ENCODE data around the gene ZBTB47. TPM values are rescaled to one million over a fixed set of nuclear protein-coding genes. Genes with fewer than 3 reads are reported as not detected.

ZBTB47 gene
- total RNA-seq, 4 donors from 2014 or later, result 33.3 to 44.4 (median 42.0) TPM

- Histone ChIP-seq H3K4me3 (replicated peaks in 1 of 3) (no peak overlapping the region), H3K27ac (no peak overlapping the region), H3K9me3 (no peaks in the 10 kb centered on the region), H3K36me3 (peaks cover 57 to 75% of the 10 kb centered on the region in 2 donors), H3K27me3 (no peaks in the 10 kb centered on the region), H3K4me1 (no peaks in the 10 kb centered on the region)
- 94 to 95% methylated on average over 6 of the region's 6 CpGs for WGBS, 2 donors
- intact Hi-C loops (cut with DNase I), result no loop called here
- TF ChIP-seq CTCF (IDR thresholded peaks at IDR 0.05) (no peak), POLR2A (IDR thresholded peaks at IDR 0.05) (no peak)
- DNase-seq, result no peak
These were observed 20.0 kb upstream of the ZBTB47 start for GRCh38 chr3:42633544-42633943.

GRCh38 chr3:42635111-42635510 is 18.4 kb upstream of the ZBTB47 start:
- H3K4me3 ChIP-seq (replicated peaks in 1 of 3), result no peak overlapping the region
- no peaks in the 10 kb centered on the region for H3K9me3 ChIP-seq
- H3K36me3 ChIP-seq, result peaks cover 68 to 83% of the 10 kb centered on the region in 2 donors
- intact Hi-C loops (cut with DNase I), result no loop called here
- H3K27ac ChIP-seq, result no peak overlapping the region
- DNase-seq, result no peak
- no peak for TF ChIP-seq CTCF (IDR thresholded peaks at IDR 0.05)
- no peak for TF ChIP-seq POLR2A (IDR thresholded peaks at IDR 0.05)
- H3K27me3 ChIP-seq, result no peaks in the 10 kb centered on the region
- 87% methylated on average over 2 of the region's 2 CpGs for WGBS, 2 donors
- H3K4me1 ChIP-seq, result no peaks in the 10 kb centered on the region

DNA sequence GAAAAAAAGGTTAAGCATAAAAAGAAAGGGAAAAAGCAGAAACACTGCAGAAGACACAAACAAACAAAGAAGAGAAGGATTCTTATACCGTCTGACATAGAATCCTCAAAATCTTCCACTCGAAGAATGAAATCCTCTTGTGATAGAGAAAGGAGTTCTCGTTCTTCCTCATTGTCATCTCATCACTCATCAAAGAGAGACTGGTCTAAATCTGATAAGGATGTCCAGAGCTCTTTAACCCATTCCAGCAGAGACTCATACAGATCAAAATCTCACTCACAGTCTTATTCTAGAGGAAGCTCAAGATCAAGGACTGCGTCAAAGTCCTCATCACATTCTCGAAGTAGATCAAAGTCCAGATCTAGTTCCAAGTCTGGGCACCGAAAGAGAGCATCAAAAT is 16.5 kb upstream of the ZBTB47 start:
- H3K4me3 ChIP-seq (replicated peaks in 1 of 3), result no peak overlapping the region
- TF ChIP-seq CTCF (IDR thresholded peaks at IDR 0.05), result no peak
- TF ChIP-seq POLR2A (IDR thresholded peaks at IDR 0.05), result no peak
- H3K27ac ChIP-seq, result no peak overlapping the region
- no peaks in the 10 kb centered on the region for H3K27me3 ChIP-seq
- intact Hi-C loops (cut with DNase I), result no loop called here
- WGBS, 2 donors, result 91 to 92% methylated on average over 6 of the region's 6 CpGs
- no peaks in the 10 kb centered on the region for H3K9me3 ChIP-seq
- H3K4me1 ChIP-seq, result no peaks in the 10 kb centered on the region
- no peak for DNase-seq
- peaks cover 69 to 74% of the 10 kb centered on the region in 2 donors for H3K36me3 ChIP-seq

- TF ChIP-seq CTCF (IDR thresholded peaks at IDR 0.05), result no peak
- TF ChIP-seq POLR2A (IDR thresholded peaks at IDR 0.05), result no peak
- Histone ChIP-seq H3K27ac (no peak overlapping the region), H3K36me3 (peaks cover 67 to 75% of the 10 kb centered on the region in 2 donors)
These were observed 15.1 kb upstream of the ZBTB47 start for GRCh38 chr3:42638339-42638842.

DNA sequence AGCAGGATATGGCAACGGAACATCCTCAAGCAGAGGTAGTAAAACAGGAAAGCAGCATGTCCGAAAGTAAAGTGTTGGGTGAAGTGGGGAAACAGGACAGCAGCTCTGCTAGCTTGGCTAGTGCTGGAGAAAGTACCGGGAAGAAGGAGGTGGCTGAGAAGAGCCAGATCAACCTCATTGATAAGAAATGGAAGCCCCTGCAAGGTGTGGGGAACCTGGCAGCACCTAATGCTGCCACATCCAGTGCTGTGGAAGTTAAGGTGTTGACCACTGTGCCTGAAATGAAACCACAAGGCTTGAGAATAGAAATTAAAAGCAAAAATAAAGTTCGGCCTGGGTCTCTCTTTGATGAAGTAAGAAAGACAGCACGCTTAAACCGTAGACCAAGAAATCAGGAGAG is 14.3 kb upstream of the ZBTB47 start:
- Histone ChIP-seq H3K27me3 (no peaks in the 10 kb centered on the region), H3K4me3 (replicated peaks in 1 of 3) (no peak overlapping the region), H3K9me3 (no peaks in the 10 kb centered on the region), H3K4me1 (no peaks in the 10 kb centered on the region), H3K36me3 (peaks cover 68 to 76% of the 10 kb centered on the region in 2 donors), H3K27ac (no peak overlapping the region)
- WGBS, 2 donors, result 83 to 89% methylated on average over 6 of the region's 6 CpGs
- no peak for TF ChIP-seq POLR2A (IDR thresholded peaks at IDR 0.05)
- no peak for TF ChIP-seq CTCF (IDR thresholded peaks at IDR 0.05)
- DNase-seq, result no peak
- intact Hi-C loops (cut with DNase I), result no loop called here

More at GRCh38 chr3:42638339-42638842, 15.1 kb upstream of the ZBTB47 start:
- intact Hi-C loops (cut with DNase I), result no loop called here
- no peak for DNase-seq
- WGBS, 2 donors, result 77 to 85% methylated on average over 6 of the region's 6 CpGs
- Histone ChIP-seq H3K9me3 (no peaks in the 10 kb centered on the region), H3K4me3 (replicated peaks in 1 of 3) (no peak overlapping the region), H3K4me1 (no peaks in the 10 kb centered on the region), H3K27me3 (no peaks in the 10 kb centered on the region)

Measured in thyroid gland (tissue), 4 donors.